ENCODE measurements around the gene CD93.

DNA sequence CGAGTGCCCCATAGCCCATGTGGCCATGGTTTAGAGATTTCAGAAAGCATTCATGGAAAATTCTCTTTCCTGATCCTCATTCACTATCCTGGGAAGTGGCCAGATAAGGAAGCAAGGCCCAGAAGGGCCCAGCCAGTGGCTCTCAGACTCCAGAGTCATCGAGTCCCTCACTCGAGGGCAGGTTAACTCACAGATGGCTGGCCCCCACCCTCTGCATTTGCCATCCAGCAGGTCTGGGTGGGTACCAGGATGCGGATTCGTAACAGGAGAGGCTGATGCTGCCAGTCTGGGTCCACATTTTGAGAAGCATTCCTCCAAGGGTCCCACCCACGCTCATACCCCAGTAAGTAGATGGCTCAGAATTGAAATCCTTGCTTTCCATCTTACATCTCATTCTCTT, 54.8 kb downstream of the CD93 start:
- TF ChIP-seq, protein P1, sequence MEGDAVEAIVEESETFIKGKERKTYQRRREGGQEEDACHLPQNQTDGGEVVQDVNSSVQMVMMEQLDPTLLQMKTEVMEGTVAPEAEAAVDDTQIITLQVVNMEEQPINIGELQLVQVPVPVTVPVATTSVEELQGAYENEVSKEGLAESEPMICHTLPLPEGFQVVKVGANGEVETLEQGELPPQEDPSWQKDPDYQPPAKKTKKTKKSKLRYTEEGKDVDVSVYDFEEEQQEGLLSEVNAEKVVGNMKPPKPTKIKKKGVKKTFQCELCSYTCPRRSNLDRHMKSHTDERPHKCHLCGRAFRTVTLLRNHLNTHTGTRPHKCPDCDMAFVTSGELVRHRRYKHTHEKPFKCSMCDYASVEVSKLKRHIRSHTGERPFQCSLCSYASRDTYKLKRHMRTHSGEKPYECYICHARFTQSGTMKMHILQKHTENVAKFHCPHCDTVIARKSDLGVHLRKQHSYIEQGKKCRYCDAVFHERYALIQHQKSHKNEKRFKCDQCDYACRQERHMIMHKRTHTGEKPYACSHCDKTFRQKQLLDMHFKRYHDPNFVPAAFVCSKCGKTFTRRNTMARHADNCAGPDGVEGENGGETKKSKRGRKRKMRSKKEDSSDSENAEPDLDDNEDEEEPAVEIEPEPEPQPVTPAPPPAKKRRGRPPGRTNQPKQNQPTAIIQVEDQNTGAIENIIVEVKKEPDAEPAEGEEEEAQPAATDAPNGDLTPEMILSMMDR (IDR thresholded peaks at IDR 0.05) = no peak
- no peak for TF ChIP-seq EZH2phosphoT487 (IDR thresholded peaks at IDR 0.05)
